HG03108 (cell line): Measurements from ENCODE around the gene FYB1.

Source experiments
- ATAC-seq: cut with Tn5 transposase; IDR thresholded peaks from one replicate; pipeline ENCODE4 v1.9.1; 2021; ENCODE audit warnings: moderate library complexity; ENCODE audit not compliant: unreplicated experiment

Gene FYB1

GRCh38 chr5:39130716-39131115 is 88.6 kb downstream of the FYB1 start:
- ATAC-seq: no peak

GRCh38 chr5:39121922-39122321 is 97.4 kb downstream of the FYB1 start:
- no peak for ATAC-seq

GRCh38 chr5:39121315-39121714 is 98.0 kb downstream of the FYB1 start:
- ATAC-seq: no peak

- ATAC-seq: no peak
Measured at GRCh38 chr5:39120052-39120420, 99.3 kb downstream of the FYB1 start.

- no peak for ATAC-seq
Measured at GRCh38 chr5:39119404-39120051, 99.8 kb downstream of the FYB1 start.

- ATAC-seq: no peak
Measured at GRCh38 chr5:39118638-39119037, 100.7 kb downstream of the FYB1 start.

GRCh38 chr5:39117401-39117800 is 102.0 kb downstream of the FYB1 start:
- ATAC-seq: no peak

GRCh38 chr5:39116344-39117170 is 102.8 kb downstream of the FYB1 start:
- ATAC-seq: no peak

- ATAC-seq: no peak
Measured at GRCh38 chr5:39115644-39116343, 103.6 kb downstream of the FYB1 start.

GRCh38 chr5:39114155-39114554 is 105.2 kb downstream of the FYB1 start:
- no peak for ATAC-seq

- ATAC-seq: no peak
Measured at GRCh38 chr5:39113354-39113953, 105.9 kb downstream of the FYB1 start.

GRCh38 chr5:39109606-39110005 is 109.8 kb downstream of the FYB1 start:
- no peak for ATAC-seq

- no peak for ATAC-seq
Measured at GRCh38 chr5:39108987-39109386, 110.4 kb downstream of the FYB1 start.

GRCh38 chr5:39107350-39107749 is 112.0 kb downstream of the FYB1 start:
- no peak for ATAC-seq

- ATAC-seq: no peak
Measured at GRCh38 chr5:39106322-39106721, 113.0 kb downstream of the FYB1 start.

GRCh38 chr5:39104221-39104620 is 115.1 kb downstream of the FYB1 start:
- no peak for ATAC-seq

GRCh38 chr5:39102684-39103155 is 116.6 kb downstream of the FYB1 start:
- no peak for ATAC-seq

- ATAC-seq: no peak
Measured at GRCh38 chr5:39100851-39101396, 118.4 kb downstream of the FYB1 start.

- no peak for ATAC-seq
Measured at GRCh38 chr5:39100301-39100850, 119.0 kb downstream of the FYB1 start.

- ATAC-seq: no peak
Measured at GRCh38 chr5:39099831-39100230, 119.5 kb downstream of the FYB1 start.

GRCh38 chr5:39093352-39093751 is 126.0 kb downstream of the FYB1 start:
- ATAC-seq: no peak
